22Rv1 (cell line): ENCODE data around the gene MRPS22.

Source experiments
- CTCF ChIP-seq: fragments of 450-650 bp; IDR thresholded peaks from 2 replicates; pipeline ENCODE4 v1.5.1; 2017; ENCODE audit warnings: mild to moderate bottlenecking
- ZFX ChIP-seq: fragments of 450-650 bp; IDR thresholded peaks from 2 replicates; pipeline ENCODE4 v1.6.1; 2017; ENCODE audit warnings: antibody characterized with exemption, borderline replicate concordance

DNA sequence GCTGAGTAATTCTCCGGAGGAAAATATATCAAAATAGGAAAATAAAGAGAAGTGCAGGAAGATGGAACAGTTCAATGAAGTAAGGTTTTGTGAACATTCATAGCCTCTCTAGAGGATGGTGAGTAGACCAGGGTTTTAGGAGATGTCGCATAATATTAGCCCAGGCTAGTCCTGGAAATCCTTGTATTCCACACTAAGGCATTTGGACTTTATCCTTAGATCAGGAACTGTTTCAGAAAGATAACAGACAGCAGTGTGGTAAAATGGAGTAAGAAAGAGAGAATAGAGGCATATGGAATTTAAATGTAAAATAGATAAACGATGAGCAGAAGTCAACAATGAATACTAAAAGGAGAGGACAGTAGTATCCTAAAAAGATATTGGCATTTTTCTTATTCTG lies 33.6 kb downstream of the MRPS22 start:
- TF ChIP-seq CTCF = no peak
- TF ChIP-seq ZFX = no peak
